MM.1S (cell line): Measurements from ENCODE around the gene TRAPPC12.
"Not testable (repeated sequence)": the region's sequence is repeated elsewhere in the genome, so short reads cannot be mapped to it uniquely, and the experiment has no call there.

Experiments used
- DNase-seq: peaks from one replicate; pipeline ENCODE4 v3.0.0-alpha.2; 2015
- H2AFZ ChIP-seq: fragments of 300-600 bp; sonication (generic); 2 replicates; pipeline ENCODE4 v1.6.0; 2016; ENCODE audit warnings: antibody characterized with exemption, low read length
- H3F3A ChIP-seq: fragments of 300-600 bp; sonication (generic); 2 replicates; pipeline ENCODE4 v1.6.1; 2016; ENCODE audit warnings: mild to moderate bottlenecking, antibody characterized with exemption, low read length, moderate library complexity, mixed read lengths; ENCODE audit not compliant: insufficient read depth
- H3K27ac ChIP-seq: fragments of 300-600 bp; sonication (generic); 2 replicates; pipeline ENCODE4 v1.5.1; 2016; ENCODE audit warnings: mild to moderate bottlenecking, low read length
- H3K27me3 ChIP-seq: fragments of 300-600 bp; sonication (generic); replicated peaks from 2 replicates; pipeline ENCODE4 v1.6.0; 2016; ENCODE audit warnings: low read length; ENCODE audit not compliant: insufficient read depth
- H3K36me3 ChIP-seq: fragments of 300-600 bp; sonication (generic); replicated peaks from 2 replicates; pipeline ENCODE4 v1.6.1; 2016; ENCODE audit warnings: mild to moderate bottlenecking, low read length, mixed read lengths; ENCODE audit not compliant: insufficient read depth
- H3K4me1 ChIP-seq: fragments of 300-600 bp; sonication (generic); 2 replicates; pipeline ENCODE4 v1.6.1; 2016; ENCODE audit warnings: low read length, mixed read lengths
- H3K4me2 ChIP-seq: fragments of 300-600 bp; sonication (generic); 2 replicates; pipeline ENCODE4 v1.6.0; 2016; ENCODE audit warnings: low read depth, low read length
- H3K4me3 ChIP-seq: fragments of 300-600 bp; sonication (generic); 2 replicates; pipeline ENCODE4 v1.5.1; 2016; ENCODE audit warnings: low read length, mixed read lengths
- H3K79me2 ChIP-seq: fragments of 300-600 bp; sonication (generic); 2 replicates; pipeline ENCODE4 v1.6.1; 2016; ENCODE audit warnings: mixed run types, low read length, mixed read lengths
- H3K9ac ChIP-seq: fragments of 300-600 bp; sonication (generic); 2 replicates; pipeline ENCODE4 v1.6.1; 2016; ENCODE audit warnings: low read length, mixed read lengths
- H3K9me2 ChIP-seq: fragments of 300-600 bp; sonication (generic); replicated peaks from 2 replicates; pipeline ENCODE4 v1.6.1; 2016; ENCODE audit warnings: mild to moderate bottlenecking, low read length, mixed read lengths; ENCODE audit not compliant: insufficient read depth
- H3K9me3 ChIP-seq: fragments of 300-600 bp; sonication (generic); replicated peaks from 2 replicates; pipeline ENCODE4 v1.6.1; 2016; ENCODE audit warnings: mild to moderate bottlenecking, low read length, mixed read lengths; ENCODE audit not compliant: insufficient read depth
- H4K20me1 ChIP-seq: fragments of 300-600 bp; sonication (generic); 2 replicates; pipeline ENCODE4 v1.6.1; 2016; ENCODE audit warnings: mild to moderate bottlenecking, low read length, moderate library complexity, mixed read lengths; ENCODE audit not compliant: insufficient read depth
- CTCF ChIP-seq: fragments of 300-600 bp; sonication (generic); IDR thresholded peaks from 2 replicates; pipeline ENCODE4 v1.5.1; 2016; ENCODE audit warnings: antibody characterized with exemption, low read length, mixed read lengths
- EZH2 ChIP-seq: fragments of 300-600 bp; sonication (generic); optimal IDR thresholded peaks from 2 replicates; pipeline ENCODE3; 2017; ENCODE audit warnings: low read depth, mild to moderate bottlenecking, antibody characterized with exemption, low read length, mixed read lengths
- EZH2phosphoT487 ChIP-seq: fragments of 300-600 bp; sonication (generic); IDR thresholded peaks from 2 replicates; pipeline ENCODE4 v1.6.1; 2018; ENCODE audit warnings: antibody characterized with exemption, low read length

The TRAPPC12 gene

GRCh38 chr2:3513026-3513810, 133.7 kb downstream of the TRAPPC12 start:
- no peak for TF ChIP-seq CTCF
- TF ChIP-seq EZH2: no peak
- TF ChIP-seq EZH2phosphoT487: no peak
- Histone ChIP-seq H3K79me2 (peaks cover 27% of the 10 kb centered on the region), H3K27ac (no peak overlapping the region), H3K27me3 (no peaks in the 10 kb centered on the region), H3K9me3 (no peaks in the 10 kb centered on the region), H3K4me1 (peaks cover 13% of the 10 kb centered on the region), H3F3A (no peaks in the 10 kb centered on the region), H4K20me1 (no peaks in the 10 kb centered on the region), H2AFZ (no peak overlapping the region), H3K9me2 (no peaks in the 10 kb centered on the region), H3K4me2 (no peak overlapping the region; the same call in 1 of the 2 replicates), H3K4me3 (no peak overlapping the region), H3K9ac (no peak overlapping the region), H3K36me3 (peaks cover 9% of the 10 kb centered on the region)
- no peak for DNase-seq

GRCh38 chr2:3515438-3515837, 135.9 kb downstream of the TRAPPC12 start:
- DNase-seq, H4K20me1 ChIP-seq, H3K9ac ChIP-seq, H3K4me3 ChIP-seq, H2AFZ ChIP-seq, H3K27ac ChIP-seq, H3K27me3 ChIP-seq, H3K4me2 ChIP-seq, H3K9me2 ChIP-seq, H3K36me3 ChIP-seq, H3K9me3 ChIP-seq, H3F3A ChIP-seq: not testable (repeated sequence)
- Histone ChIP-seq H3K79me2 (peaks cover 28% of the 10 kb centered on the region), H3K4me1 (peaks cover 20% of the 10 kb centered on the region)

- no peak for TF ChIP-seq CTCF
- no peak for TF ChIP-seq EZH2
- no peak for TF ChIP-seq EZH2phosphoT487
- no peaks in the 10 kb centered on the region for H4K20me1 ChIP-seq
- no peak overlapping the region for H3K4me2 ChIP-seq
- no peaks in the 10 kb centered on the region for H3K27me3 ChIP-seq
- H3K4me1 ChIP-seq: peaks cover 23% of the 10 kb centered on the region
- no peak overlapping the region for H2AFZ ChIP-seq
- H3K27ac ChIP-seq: no peak overlapping the region
- no peak overlapping the region for H3K9ac ChIP-seq
- H3K36me3 ChIP-seq: peaks cover 5% of the 10 kb centered on the region; the same call in 1 of the 2 replicates
- peaks cover 28% of the 10 kb centered on the region for H3K79me2 ChIP-seq
- no peaks in the 10 kb centered on the region for H3K9me2 ChIP-seq
- no peaks in the 10 kb centered on the region for H3F3A ChIP-seq
- H3K9me3 ChIP-seq: no peaks in the 10 kb centered on the region
- no peak overlapping the region for H3K4me3 ChIP-seq
- no peak for DNase-seq
Observed at GRCh38 chr2:3516831-3517230, 137.3 kb downstream of the TRAPPC12 start.

GRCh38 chr2:3517948-3518495, 138.5 kb downstream of the TRAPPC12 start:
- Histone ChIP-seq H3K9me3 (no peaks in the 10 kb centered on the region), H3K79me2 (peaks cover 28% of the 10 kb centered on the region), H3K27ac (peak overlapping the region; percentile 91; the same call in 1 of the 2 replicates), H2AFZ (peak overlapping the region; percentile 62), H3K36me3 (0 out of 2 replicates have a peak, but pooled peaks cover 5% of the 10 kb centered on the region), H3F3A (no peaks in the 10 kb centered on the region), H3K9me2 (no peaks in the 10 kb centered on the region), H3K4me1 (peaks cover 23% of the 10 kb centered on the region), H3K9ac (peak overlapping the region; percentile 95), H3K4me3 (peak overlapping the region; percentile 75), H3K4me2 (peak overlapping the region; percentile 89), H3K27me3 (no peaks in the 10 kb centered on the region), H4K20me1 (no peaks in the 10 kb centered on the region)
- no peak for DNase-seq
- TF ChIP-seq EZH2phosphoT487 (no peak), EZH2 (no peak), CTCF (no peak)
